ENCODE data around the gene POU2F2. TPM values are rescaled to one million over a fixed set of nuclear protein-coding genes. Genes with fewer than 3 reads are reported as not detected.
A peak's percentile ranks its signal among the peaks of the same experiment; 100 is the strongest.

Gene POU2F2
- total RNA-seq, result 10 to 100 TPM; 15.7 to 16.3 TPM

- peak; percentile 78 for ATAC-seq
- ChIA-PET CTCF (interaction anchor here (0.7 to 4.2 kb wide), 42 partner anchors 9 to 308 kb away, joined by 3 to 46 read pairs (median 5); partner anchors contain the start of genes GSK3A, PAFAH1B3 and PRR19), POLR2A (interaction anchor here (0.6 to 1.2 kb wide), 6 partner anchors 9 to 150 kb away, joined by 3 to 5 read pairs (median 4); no protein-coding TSS in a partner anchor)
- no peaks in the 10 kb centered on the region for H3K27me3 Mint-ChIP-seq (ENCODE audit: low read depth)
- H3K4me1 Mint-ChIP-seq (ENCODE audit: low read depth), result peaks cover 72% of the 10 kb centered on the region
- H3K36me3 Mint-ChIP-seq (ENCODE audit: low read depth), result no peaks in the 10 kb centered on the region
- peak within 1 kb of the TSS; percentile 86 for H3K4me3 Mint-ChIP-seq
- H3K9me3 Mint-ChIP-seq (ENCODE audit: insufficient read depth), result no peaks in the 10 kb centered on the region
- DNase-seq, result peak; percentile 91
- H3K27ac Mint-ChIP-seq, result peak within 1 kb of the TSS; percentile 65
These were observed at the start of gene POU2F2 for GRCh38 chr19:42132030-42132628. TSS of gene POU2F2 (minus strand) at chr19:42132446. CDS start at chr19:42132411, 35 bp downstream.

DNA sequence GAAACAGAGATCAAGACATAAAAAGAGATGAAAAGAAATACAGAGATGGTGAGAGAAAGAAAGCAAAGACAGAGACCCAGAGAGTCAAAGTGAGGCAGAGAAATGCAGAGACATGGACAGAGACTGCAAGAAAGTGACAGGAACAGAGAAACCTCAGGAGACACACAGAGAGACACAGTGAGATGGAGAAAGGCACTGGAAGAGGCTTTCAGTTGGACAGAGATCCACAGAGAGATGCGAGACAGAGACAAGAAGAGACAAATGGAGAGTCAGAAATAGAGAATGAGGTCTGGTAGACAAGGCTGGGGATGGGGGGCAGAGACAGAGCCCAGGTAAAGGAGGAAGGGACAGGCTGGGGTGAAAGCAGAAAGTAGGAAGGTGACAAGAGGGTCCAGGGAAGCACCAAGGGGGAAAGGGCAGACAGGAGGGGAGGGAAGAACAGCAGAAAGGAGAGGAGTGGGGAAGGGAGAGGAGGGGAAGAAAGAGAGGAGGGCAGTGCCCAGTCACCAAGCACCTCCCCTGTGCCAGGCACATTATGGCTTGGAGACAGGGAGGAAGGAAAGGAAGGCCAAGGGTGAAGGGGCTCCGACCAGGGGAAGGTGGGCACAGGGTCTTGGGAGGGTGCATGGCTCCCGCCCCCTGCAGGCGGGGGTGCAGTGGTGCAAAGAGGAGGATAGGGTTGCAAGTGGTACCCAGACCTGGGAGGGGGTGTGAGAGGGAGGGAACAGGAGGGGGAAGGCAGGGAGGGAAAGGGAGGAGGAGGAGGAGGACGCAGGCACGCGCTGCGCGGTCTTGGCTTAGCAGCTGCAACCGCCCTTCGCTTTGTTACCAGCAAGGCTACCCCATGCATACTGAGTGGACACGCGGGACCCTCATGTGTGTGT is 46.8 kb upstream of the POU2F2 start:
- POLR2A ChIA-PET, result no interaction called here
- peaks cover 22% of the 10 kb centered on the region for H3K4me1 Mint-ChIP-seq (ENCODE audit: low read depth)
- H3K36me3 Mint-ChIP-seq (ENCODE audit: low read depth), result no peaks in the 10 kb centered on the region
- peaks cover 30% of the 10 kb centered on the region for H3K27me3 Mint-ChIP-seq (ENCODE audit: low read depth)
- ATAC-seq (no peak), DNase-seq (no peak)
- H3K9me3 Mint-ChIP-seq (ENCODE audit: insufficient read depth), result no peaks in the 10 kb centered on the region
- no peak overlapping the region for H3K27ac Mint-ChIP-seq
- CTCF ChIA-PET, result interaction anchor here (0.6 kb wide), 1 partner anchor 8 kb away, joined by 3 read pairs; no protein-coding TSS in a partner anchor
- H3K4me3 Mint-ChIP-seq, result no peak overlapping the region

DNA sequence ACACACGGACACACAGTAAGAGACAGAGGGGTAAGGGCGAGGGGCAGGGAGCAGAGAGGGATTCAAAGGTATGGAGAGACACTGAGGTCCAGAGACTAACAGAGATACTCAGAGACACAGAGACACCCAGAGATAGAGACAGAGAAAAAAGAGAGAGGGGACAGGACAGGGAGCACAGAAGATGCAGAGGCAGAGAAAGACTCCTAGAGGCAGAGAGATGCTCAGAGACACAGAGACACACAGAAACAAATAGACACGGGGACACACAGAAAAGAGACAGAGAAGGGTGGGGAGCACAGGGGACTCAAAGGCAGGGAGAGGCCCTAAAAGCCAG is 45.4 kb upstream of the POU2F2 start:
- CTCF ChIA-PET, result interaction anchor here (0.7 to 2.9 kb wide), 5 partner anchors 10 to 1355 kb away, joined by 3 to 30 read pairs (median 5); partner anchors contain the start of gene POU2F2
- no peaks in the 10 kb centered on the region for H3K36me3 Mint-ChIP-seq (ENCODE audit: low read depth)
- no peaks in the 10 kb centered on the region for H3K9me3 Mint-ChIP-seq (ENCODE audit: insufficient read depth)
- H3K4me1 Mint-ChIP-seq (ENCODE audit: low read depth), result peaks cover 15% of the 10 kb centered on the region
- no peak for DNase-seq
- no peak overlapping the region for H3K4me3 Mint-ChIP-seq
- POLR2A ChIA-PET, result no interaction called here
- ATAC-seq, result no peak
- no peak overlapping the region for H3K27ac Mint-ChIP-seq
- peaks cover 34% of the 10 kb centered on the region for H3K27me3 Mint-ChIP-seq (ENCODE audit: low read depth)

- peak; percentile 96 for ATAC-seq
- H3K36me3 Mint-ChIP-seq (ENCODE audit: low read depth), result no peaks in the 10 kb centered on the region
- H3K4me1 Mint-ChIP-seq (ENCODE audit: low read depth), result peaks cover 15% of the 10 kb centered on the region
- peak; percentile 79 for DNase-seq
- ChIA-PET CTCF (interaction anchor here (0.7 to 2.9 kb wide), 13 partner anchors 8 to 1355 kb away, joined by 3 to 30 read pairs (median 5); partner anchors contain the start of genes POU2F2 and ZNF526), POLR2A (no interaction called here)
- no peaks in the 10 kb centered on the region for H3K9me3 Mint-ChIP-seq (ENCODE audit: insufficient read depth)
- H3K27ac Mint-ChIP-seq, result no peak overlapping the region
- H3K4me3 Mint-ChIP-seq, result no peak overlapping the region
- peaks cover 33% of the 10 kb centered on the region for H3K27me3 Mint-ChIP-seq (ENCODE audit: low read depth)
These were observed 44.9 kb upstream of the POU2F2 start for GRCh38 chr19:42176990-42177685.

- peak overlapping the region; percentile 78 for H3K4me3 Mint-ChIP-seq
- H3K27me3 Mint-ChIP-seq (ENCODE audit: low read depth), result peaks cover 29% of the 10 kb centered on the region
- peaks cover 15% of the 10 kb centered on the region for H3K4me1 Mint-ChIP-seq (ENCODE audit: low read depth)
- ATAC-seq (peak; percentile 62), DNase-seq (no peak)
- H3K36me3 Mint-ChIP-seq (ENCODE audit: low read depth), result no peaks in the 10 kb centered on the region
- H3K27ac Mint-ChIP-seq, result no peak overlapping the region
- ChIA-PET CTCF (interaction anchor here (1.1 to 2.9 kb wide), 14 partner anchors 9 to 224 kb away, joined by 3 to 30 read pairs (median 5); partner anchors contain the start of genes POU2F2 and ZNF526), POLR2A (interaction anchor here (1.0 kb wide), 1 partner anchor 39 kb away, joined by 3 read pairs; no protein-coding TSS in a partner anchor)
- no peaks in the 10 kb centered on the region for H3K9me3 Mint-ChIP-seq (ENCODE audit: insufficient read depth)
These were observed 44.4 kb upstream of the POU2F2 start for GRCh38 chr19:42176649-42176989.

- POLR2A ChIA-PET, result interaction anchor here (0.5 to 1.0 kb wide), 3 partner anchors 16 to 39 kb away, joined by 3 to 4 read pairs (median 3); no protein-coding TSS in a partner anchor
- H3K27ac Mint-ChIP-seq, result no peak overlapping the region
- no peaks in the 10 kb centered on the region for H3K9me3 Mint-ChIP-seq (ENCODE audit: insufficient read depth)
- ATAC-seq (peak; percentile 37), DNase-seq (peak; percentile 31)
- H3K27me3 Mint-ChIP-seq (ENCODE audit: low read depth), result peaks cover 29% of the 10 kb centered on the region
- CTCF ChIA-PET, result interaction anchor here (0.6 to 2.9 kb wide), 19 partner anchors 9 to 1459 kb away, joined by 3 to 30 read pairs (median 4); partner anchors contain the start of genes POU2F2 and ZNF526
- peaks cover 15% of the 10 kb centered on the region for H3K4me1 Mint-ChIP-seq (ENCODE audit: low read depth)
- H3K4me3 Mint-ChIP-seq, result peak overlapping the region; percentile 78
- H3K36me3 Mint-ChIP-seq (ENCODE audit: low read depth), result no peaks in the 10 kb centered on the region
These were observed 43.9 kb upstream of the POU2F2 start for GRCh38 chr19:42175952-42176648.

GRCh38 chr19:42174958-42175734 is 42.9 kb upstream of the POU2F2 start:
- DNase-seq, result no peak
- no peak for ATAC-seq
- H3K27me3 Mint-ChIP-seq (ENCODE audit: low read depth), result peaks cover 29% of the 10 kb centered on the region
- no peaks in the 10 kb centered on the region for H3K36me3 Mint-ChIP-seq (ENCODE audit: low read depth)
- H3K9me3 Mint-ChIP-seq (ENCODE audit: insufficient read depth), result no peaks in the 10 kb centered on the region
- H3K4me1 Mint-ChIP-seq (ENCODE audit: low read depth), result peaks cover 15% of the 10 kb centered on the region
- POLR2A ChIA-PET, result interaction anchor here (1.0 kb wide), 1 partner anchor 25 kb away, joined by 4 read pairs; no protein-coding TSS in a partner anchor
- CTCF ChIA-PET, result interaction anchor here (0.7 to 2.9 kb wide), 14 partner anchors 8 to 226 kb away, joined by 3 to 30 read pairs (median 4); partner anchors contain the start of gene POU2F2
- no peak overlapping the region for H3K27ac Mint-ChIP-seq
- H3K4me3 Mint-ChIP-seq, result peak overlapping the region; percentile 78

- Mint-ChIP-seq H3K36me3 (ENCODE audit: low read depth) (no peaks in the 10 kb centered on the region), H3K9me3 (ENCODE audit: insufficient read depth) (no peaks in the 10 kb centered on the region), H3K4me1 (ENCODE audit: low read depth) (peaks cover 15% of the 10 kb centered on the region), H3K27me3 (ENCODE audit: low read depth) (peaks cover 29% of the 10 kb centered on the region), H3K4me3 (no peak overlapping the region), H3K27ac (no peak overlapping the region)
- ChIA-PET POLR2A (no interaction called here), CTCF (no interaction called here)
- DNase-seq, result no peak
- ATAC-seq, result no peak
These were observed 41.9 kb upstream of the POU2F2 start for GRCh38 chr19:42174188-42174587.

DNA sequence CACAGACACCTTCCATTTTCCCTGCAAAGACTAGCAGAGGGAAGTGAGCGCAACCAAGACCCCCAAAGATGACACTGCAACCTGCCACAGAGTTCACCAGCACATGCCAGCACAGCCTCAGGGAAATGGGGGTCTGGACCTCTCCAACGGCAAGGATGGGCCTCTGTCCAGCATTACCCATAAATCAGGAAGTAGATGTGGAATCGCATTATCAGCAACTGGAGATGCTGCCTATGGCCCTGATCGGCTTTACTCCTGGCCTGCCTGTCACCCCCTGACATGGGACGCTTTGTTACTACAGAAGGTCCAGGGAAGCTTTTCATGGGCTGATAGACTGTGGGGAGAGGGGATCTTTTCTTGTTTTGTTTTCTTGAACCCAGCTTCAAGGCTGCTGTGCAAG is 41.4 kb upstream of the POU2F2 start:
- no peaks in the 10 kb centered on the region for H3K9me3 Mint-ChIP-seq (ENCODE audit: insufficient read depth)
- H3K4me1 Mint-ChIP-seq (ENCODE audit: low read depth), result peaks cover 15% of the 10 kb centered on the region
- DNase-seq, result no peak
- peaks cover 29% of the 10 kb centered on the region for H3K27me3 Mint-ChIP-seq (ENCODE audit: low read depth)
- H3K27ac Mint-ChIP-seq, result no peak overlapping the region
- CTCF ChIA-PET, result no interaction called here
- H3K36me3 Mint-ChIP-seq (ENCODE audit: low read depth), result no peaks in the 10 kb centered on the region
- POLR2A ChIA-PET, result no interaction called here
- no peak overlapping the region for H3K4me3 Mint-ChIP-seq
- ATAC-seq, result no peak

DNA sequence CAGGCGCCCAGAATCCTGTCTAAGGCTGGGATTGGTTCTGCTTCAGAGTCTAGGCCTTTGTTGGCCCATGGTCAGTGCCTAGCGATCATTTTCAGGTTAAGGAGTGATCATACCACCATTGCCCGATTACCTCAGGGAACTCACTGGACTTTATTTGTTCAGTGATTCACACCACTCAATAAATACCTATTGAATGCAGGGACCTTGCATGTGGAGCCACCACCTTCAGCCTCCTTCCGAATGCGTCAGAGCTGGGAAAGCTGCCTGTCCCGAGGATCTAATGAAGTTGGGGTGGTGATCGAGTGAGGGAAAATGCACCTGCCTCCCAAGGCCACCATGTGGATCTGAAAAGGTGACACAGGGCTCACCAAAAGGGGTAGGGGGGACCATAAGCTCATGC is 40.0 kb upstream of the POU2F2 start:
- ATAC-seq, result no peak
- H3K9me3 Mint-ChIP-seq (ENCODE audit: insufficient read depth), result no peaks in the 10 kb centered on the region
- H3K27ac Mint-ChIP-seq, result no peak overlapping the region
- no peak overlapping the region for H3K4me3 Mint-ChIP-seq
- CTCF ChIA-PET, result no interaction called here
- DNase-seq, result no peak
- POLR2A ChIA-PET, result no interaction called here
- peaks cover 15% of the 10 kb centered on the region for H3K4me1 Mint-ChIP-seq (ENCODE audit: low read depth)
- H3K36me3 Mint-ChIP-seq (ENCODE audit: low read depth), result no peaks in the 10 kb centered on the region
- peaks cover 29% of the 10 kb centered on the region for H3K27me3 Mint-ChIP-seq (ENCODE audit: low read depth)

Data from activated CD8-positive, alpha-beta T cell treated with anti-CD3 and anti-CD28 coated beads, Interleukin-2, amount 10 ng/mL, durations not matched to agents 7 days and 5 days (primary cell).